Uterus (tissue), 2 donors: ENCODE data around the gene SPATA1.

Experiments
- CTCF ChIP-seq, 4 experiments: fragments of 200-600 bp in 2 of 4; fragments of 450-650 bp in 2 of 4; sonication (generic) in 2 of 4; IDR thresholded peaks; one replicate each; pipeline ENCODE4 v1.5.1; 2016 to 2019; ENCODE audit warnings: antibody characterized with exemption in 4 of 4, mild to moderate bottlenecking in 2 of 4, moderate library complexity in 1 of 4
- POLR2A ChIP-seq, 2 donors: fragments of 450-650 bp; IDR thresholded peaks; one replicate each; pipeline ENCODE4 v1.6.1; 2016; ENCODE audit warnings: antibody characterized with exemption in 2 of 2, mild to moderate bottlenecking in 1 of 2, moderate library complexity in 1 of 2

GRCh38 chr1:84497631-84498275 lies 8.4 kb upstream of the SPATA1 start:
- TF ChIP-seq CTCF (IDR thresholded peaks at IDR 0.05) (no peak), POLR2A (IDR thresholded peaks at IDR 0.05) (no peak)
